ENCODE measurements around the gene TIPRL. TPM values are rescaled to one million over a fixed set of nuclear protein-coding genes. Genes with fewer than 3 reads are reported as not detected.

Gene TIPRL
- polyA plus RNA-seq, 1 of the 3 experiments (the other 2 are of a cell fraction), result 16.4 TPM

DNA sequence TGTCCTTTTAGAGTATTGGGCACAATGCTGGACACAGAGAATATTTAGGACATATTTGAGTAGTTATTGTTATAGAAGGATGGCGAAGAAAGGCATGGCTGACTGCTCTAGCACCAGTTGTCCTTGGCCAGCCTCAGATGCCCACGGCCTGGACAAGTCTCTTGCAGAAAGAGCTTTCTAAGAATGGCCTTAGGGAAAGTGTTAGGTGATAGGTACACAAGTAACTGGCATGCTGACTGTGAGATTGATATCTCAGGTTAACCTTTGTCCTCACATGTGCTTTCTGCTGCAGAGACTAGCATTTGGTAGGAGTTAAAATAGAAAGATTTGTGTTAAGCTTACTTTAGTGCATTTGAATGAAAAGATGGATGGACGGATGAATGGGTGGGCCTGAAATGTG, 57.2 kb downstream of the TIPRL start:
- no peak overlapping the region for H3K4me2 ChIP-seq
- peaks cover 34% of the 10 kb centered on the region for H3K79me2 ChIP-seq (ENCODE audit: insufficient read depth)
- H3K27me3 ChIP-seq (ENCODE audit: insufficient read depth), result no peaks in the 10 kb centered on the region
- H2AFZ ChIP-seq (ENCODE audit: low read depth), result no peak overlapping the region
- H3K27ac ChIP-seq (ENCODE audit: low read depth in 2 of 2, low read length in 1 of 2), result no peak overlapping the region
- no peaks in the 10 kb centered on the region for H3K9me2 ChIP-seq
- no peak for DNase-seq
- CTCF ChIA-PET, result interaction anchor here (0.6 to 2.0 kb wide), 11 partner anchors 10 to 107 kb away, joined by 3 to 12 read pairs (median 4); partner anchors contain the start of gene SFT2D2
- POLR2A ChIA-PET, result interaction anchor here (2.2 kb wide), 1 partner anchor 10 kb away, joined by 6 read pairs; the partner anchor contains the start of gene SFT2D2
- no peaks in the 10 kb centered on the region for H3K9me3 ChIP-seq
- WGBS (ENCODE audit: low lambda C conversion rate), result 72% methylated on average over 3 of the region's 3 CpGs
- H3K36me3 ChIP-seq (replicated peaks in 1 of 2; ENCODE audit: control insufficient read depth in 1 of 2, insufficient read depth in 2 of 2, low read length in 1 of 2), result peaks cover 60 to 86% of the 10 kb centered on the region in 2 experiments
- peaks cover 0 to 11% of the 10 kb centered on the region in 2 experiments; a peak in 1 of 4 replicates for H3K4me1 ChIP-seq (ENCODE audit: control insufficient read depth in 1 of 2, insufficient read depth in 2 of 2, low read depth in 1 of 2, low read length in 1 of 2)
- H3K4me3 ChIP-seq (ENCODE audit: low read depth in 2 of 2, low read length in 1 of 2), result no peak overlapping the region
- TF ChIP-seq SMC3 (IDR thresholded peaks at IDR 0.05; ENCODE audit: low read depth, low read length) (no peak), SIN3A (IDR thresholded peaks at IDR 0.05; ENCODE audit: borderline replicate concordance, low read depth, low read length) (no peak), GABPA (IDR thresholded peaks at IDR 0.05; ENCODE audit: low read depth) (no peak), FOXM1 (IDR thresholded peaks at IDR 0.05; ENCODE audit: low read depth) (no peak), EP300 (IDR thresholded peaks at IDR 0.05; ENCODE audit: borderline replicate concordance in 1 of 2, low read depth in 1 of 2, low read length in 1 of 2) (no peak), GATA2 (CRISPR knock-in tag; IDR thresholded peaks at IDR 0.05) (no peak), CHD2 (IDR thresholded peaks at IDR 0.05; ENCODE audit: low read length, partially characterized antibody) (no peak)
- TF ChIP-seq, protein P1, sequence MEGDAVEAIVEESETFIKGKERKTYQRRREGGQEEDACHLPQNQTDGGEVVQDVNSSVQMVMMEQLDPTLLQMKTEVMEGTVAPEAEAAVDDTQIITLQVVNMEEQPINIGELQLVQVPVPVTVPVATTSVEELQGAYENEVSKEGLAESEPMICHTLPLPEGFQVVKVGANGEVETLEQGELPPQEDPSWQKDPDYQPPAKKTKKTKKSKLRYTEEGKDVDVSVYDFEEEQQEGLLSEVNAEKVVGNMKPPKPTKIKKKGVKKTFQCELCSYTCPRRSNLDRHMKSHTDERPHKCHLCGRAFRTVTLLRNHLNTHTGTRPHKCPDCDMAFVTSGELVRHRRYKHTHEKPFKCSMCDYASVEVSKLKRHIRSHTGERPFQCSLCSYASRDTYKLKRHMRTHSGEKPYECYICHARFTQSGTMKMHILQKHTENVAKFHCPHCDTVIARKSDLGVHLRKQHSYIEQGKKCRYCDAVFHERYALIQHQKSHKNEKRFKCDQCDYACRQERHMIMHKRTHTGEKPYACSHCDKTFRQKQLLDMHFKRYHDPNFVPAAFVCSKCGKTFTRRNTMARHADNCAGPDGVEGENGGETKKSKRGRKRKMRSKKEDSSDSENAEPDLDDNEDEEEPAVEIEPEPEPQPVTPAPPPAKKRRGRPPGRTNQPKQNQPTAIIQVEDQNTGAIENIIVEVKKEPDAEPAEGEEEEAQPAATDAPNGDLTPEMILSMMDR (IDR thresholded peaks at IDR 0.05), result no peak
- TF ChIP-seq, protein P2, sequence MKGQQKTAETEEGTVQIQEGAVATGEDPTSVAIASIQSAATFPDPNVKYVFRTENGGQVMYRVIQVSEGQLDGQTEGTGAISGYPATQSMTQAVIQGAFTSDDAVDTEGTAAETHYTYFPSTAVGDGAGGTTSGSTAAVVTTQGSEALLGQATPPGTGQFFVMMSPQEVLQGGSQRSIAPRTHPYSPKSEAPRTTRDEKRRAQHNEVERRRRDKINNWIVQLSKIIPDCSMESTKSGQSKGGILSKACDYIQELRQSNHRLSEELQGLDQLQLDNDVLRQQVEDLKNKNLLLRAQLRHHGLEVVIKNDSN (IDR thresholded peaks at IDR 0.05; ENCODE audit: borderline replicate concordance, low read depth), result no peak
- peaks cover 6% of the 10 kb centered on the region for H3F3A ChIP-seq (replicated peaks; ENCODE audit: insufficient read depth)
- H4K20me1 ChIP-seq (ENCODE audit: insufficient read depth), result no peaks in the 10 kb centered on the region; the same call in 1 of the 2 replicates
- H3K9ac ChIP-seq, result no peak overlapping the region

DNA sequence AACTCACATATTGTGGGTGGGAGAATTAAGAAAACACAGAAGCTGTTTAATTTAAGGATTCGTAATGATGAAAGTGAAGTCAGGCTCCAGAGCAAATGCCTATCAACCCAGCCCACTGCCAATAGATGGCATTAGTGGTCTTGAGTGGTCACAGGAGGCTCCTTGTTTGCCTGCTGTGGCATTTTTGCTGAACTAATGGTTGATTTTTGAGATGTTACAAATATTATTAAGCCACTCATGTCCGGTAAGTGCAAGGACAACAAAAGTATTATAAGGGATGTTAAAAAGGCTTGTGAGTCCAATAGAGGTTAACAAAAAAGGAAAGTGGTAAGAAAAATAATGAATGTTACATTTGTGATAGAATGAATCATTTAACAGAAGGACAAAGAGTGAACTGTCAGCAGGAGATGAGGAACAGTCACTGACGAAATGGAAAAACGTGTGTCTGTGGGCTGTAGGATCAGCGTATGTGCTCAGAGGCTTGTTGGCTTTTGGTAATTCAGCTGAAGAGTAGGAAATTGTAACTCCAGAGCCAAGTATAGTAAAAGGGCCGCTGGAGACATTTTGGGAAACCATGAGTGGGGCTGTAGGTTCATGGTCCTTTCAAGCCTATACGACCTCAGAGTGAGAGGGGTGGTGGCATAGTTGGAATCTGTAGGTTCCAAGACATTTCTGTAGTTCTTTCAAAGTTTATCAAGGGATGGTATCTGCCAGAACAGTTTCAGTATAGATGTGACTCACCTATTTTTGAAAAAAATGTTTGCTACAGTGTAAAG, 58.3 kb downstream of the TIPRL start:
- H3K9me2 ChIP-seq, result no peaks in the 10 kb centered on the region
- DNase-seq, result no peak
- H3K36me3 ChIP-seq (replicated peaks in 1 of 2; ENCODE audit: control insufficient read depth in 1 of 2, insufficient read depth in 2 of 2, low read length in 1 of 2), result peaks cover 59 to 85% of the 10 kb centered on the region in 2 experiments

More for the DNA sequence above, 58.3 kb downstream of the TIPRL start:
- no peak overlapping the region for H3K9ac ChIP-seq
- no peak overlapping the region for H3K4me2 ChIP-seq
- CTCF ChIA-PET, result no interaction called here
- H3K27me3 ChIP-seq (ENCODE audit: insufficient read depth), result no peaks in the 10 kb centered on the region
- no peaks in the 10 kb centered on the region; the same call in 1 of the 2 replicates for H4K20me1 ChIP-seq (ENCODE audit: insufficient read depth)
- POLR2A ChIA-PET, result no interaction called here
- peaks cover 6% of the 10 kb centered on the region for H3F3A ChIP-seq (replicated peaks; ENCODE audit: insufficient read depth)
- WGBS (ENCODE audit: low lambda C conversion rate), result 88% methylated on average over 7 of the region's 7 CpGs
- H3K79me2 ChIP-seq (ENCODE audit: insufficient read depth), result peaks cover 23% of the 10 kb centered on the region; the same call in 1 of the 2 replicates
- TF ChIP-seq, protein P1 (IDR thresholded peaks at IDR 0.05), result peak; percentile 12; the same call in 1 of the 2 replicates
- TF ChIP-seq JUND (IDR thresholded peaks at IDR 0.05) (peak; percentile 16; the same call in 1 of the 2 replicates), RFX5 (IDR thresholded peaks at IDR 0.05; ENCODE audit: low read length) (no peak), RAD21 (IDR thresholded peaks at IDR 0.05; ENCODE audit: low read length) (no peak), TCF12 (IDR thresholded peaks at IDR 0.05) (no peak), MEF2A (IDR thresholded peaks at IDR 0.05; ENCODE audit: borderline replicate concordance, low read depth) (no peak), FOSL2 (IDR thresholded peaks at IDR 0.05; ENCODE audit: borderline replicate concordance, low read depth) (peak; percentile 10; the same call in 1 of the 2 replicates), GABPA (IDR thresholded peaks at IDR 0.05; ENCODE audit: low read depth) (no peak)
- no peak overlapping the region for H3K27ac ChIP-seq (ENCODE audit: low read depth in 2 of 2, low read length in 1 of 2)
- no peak overlapping the region for H2AFZ ChIP-seq (ENCODE audit: low read depth)
- no peaks in the 10 kb centered on the region for H3K9me3 ChIP-seq
- H3K4me3 ChIP-seq (ENCODE audit: low read depth in 2 of 2, low read length in 1 of 2), result no peak overlapping the region
- H3K4me1 ChIP-seq (ENCODE audit: control insufficient read depth in 1 of 2, insufficient read depth in 2 of 2, low read depth in 1 of 2, low read length in 1 of 2), result peaks cover 0 to 8% of the 10 kb centered on the region in 2 experiments; a peak in 1 of 4 replicates
